HEK293 (cell line): ENCODE measurements around the gene PSMC4.

ENCODE experiments used
- CTCF ChIA-PET: fragments of 350-600 bp; formaldehyde crosslinking; extraction: SDS; loops from one replicate; lab custom pipeline; 2021; ENCODE audit warnings: antibody characterized with exemption; lab: Yijun Ruan, JAX
- POLR2A ChIA-PET: fragments of 300-600 bp; formaldehyde crosslinking; extraction: SDS; loops from one replicate; lab custom pipeline; 2020; ENCODE audit warnings: antibody characterized with exemption, inconsistent platforms; lab: Yijun Ruan, JAX
- H3K27ac ChIP-seq: fragments of 200-500 bp; sonication (Bioruptor generic); 2 replicates; pipeline ENCODE4 v1.5.1; 2014; ENCODE audit warnings: low read depth, low read length, control low read depth, inconsistent platforms; ENCODE audit errors: extremely low read depth
- H3K36me3 ChIP-seq, 2 experiments: fragments of 200-500 bp in 1 of 2; sonication (Bioruptor generic) in 1 of 2; 1 replicate in 1 of 2; 2 replicates in 1 of 2; pipeline ENCODE4 v1.5.1; 2014 to 2017; ENCODE audit warnings: inconsistent platforms in 2 of 2, low read length in 2 of 2; ENCODE audit not compliant: control insufficient read depth in 2 of 2, insufficient read depth in 1 of 2
- H3K4me1 ChIP-seq: fragments of 200-500 bp; sonication (Bioruptor generic); 2 replicates; pipeline ENCODE4 v1.5.1; 2014; ENCODE audit warnings: mild to moderate bottlenecking, low read length, inconsistent platforms; ENCODE audit not compliant: control insufficient read depth, insufficient read depth
- H3K4me3 ChIP-seq: 2 replicates; pipeline ENCODE4 v1.5.1; 2011; ENCODE audit warnings: low read depth, mild to moderate bottlenecking, control low read depth, low read length, moderate library complexity
- H3K9me3 ChIP-seq: fragments of 200-500 bp; sonication (Bioruptor generic); 2 replicates; pipeline ENCODE4 v1.5.1; 2014; ENCODE audit warnings: low read depth, low read length, inconsistent platforms; ENCODE audit not compliant: control insufficient read depth, insufficient read depth
- FEZF1 ChIP-seq: fragments of 450-650 bp; formaldehyde crosslinking; IDR thresholded peaks from 2 replicates; pipeline ENCODE4 v1.5.1; 2016; ENCODE audit warnings: missing biosample characterization, missing genetic modification characterization
- IKZF3 ChIP-seq: fragments of 450-650 bp; IDR thresholded peaks from 2 replicates; pipeline ENCODE4 v1.5.0; 2018; ENCODE audit warnings: missing biosample characterization, mild to moderate bottlenecking, missing genetic modification characterization, moderate library complexity
- MZF1 ChIP-seq: fragments of 450-650 bp; formaldehyde crosslinking; IDR thresholded peaks from 2 replicates; pipeline ENCODE4 v1.5.1; 2017; ENCODE audit warnings: missing biosample characterization, missing genetic modification characterization, borderline replicate concordance
- PBX3 ChIP-seq: sonication (generic); formaldehyde crosslinking; IDR thresholded peaks from 2 replicates; pipeline ENCODE4 v1.8.1; 2022; ENCODE audit warnings: mild to moderate bottlenecking, moderate library complexity, missing genetic modification reagents
- REPIN1 ChIP-seq: fragments of 450-650 bp; formaldehyde crosslinking; IDR thresholded peaks from 2 replicates; pipeline ENCODE4 v1.5.1; 2017; ENCODE audit warnings: missing biosample characterization, missing genetic modification characterization, low read depth
- ZNF121 ChIP-seq: fragments of 450-650 bp; formaldehyde crosslinking; IDR thresholded peaks from 2 replicates; pipeline ENCODE4 v1.5.1; 2016; ENCODE audit warnings: missing biosample characterization, missing genetic modification characterization
- ZNF175 ChIP-seq: fragments of 450-650 bp; formaldehyde crosslinking; IDR thresholded peaks from 2 replicates; pipeline ENCODE4 v1.5.1; 2016; ENCODE audit warnings: missing biosample characterization, missing genetic modification characterization
- ZNF202 ChIP-seq: fragments of 450-650 bp; formaldehyde crosslinking; IDR thresholded peaks from 2 replicates; pipeline ENCODE4 v1.5.1; 2016; ENCODE audit warnings: missing biosample characterization, missing genetic modification characterization, borderline replicate concordance
- ZNF23 ChIP-seq: fragments of 450-650 bp; formaldehyde crosslinking; IDR thresholded peaks from 2 replicates; pipeline ENCODE4 v1.5.1; 2016; ENCODE audit warnings: missing biosample characterization, missing genetic modification characterization, borderline replicate concordance
- ZNF354C ChIP-seq: fragments of 450-650 bp; formaldehyde crosslinking; IDR thresholded peaks from 2 replicates; pipeline ENCODE4 v1.5.1; 2016; ENCODE audit warnings: missing biosample characterization, missing genetic modification characterization, low read depth, borderline replicate concordance
- ZNF366 ChIP-seq: fragments of 450-650 bp; formaldehyde crosslinking; conservative IDR thresholded peaks from 2 replicates; pipeline ENCODE4 v1.5.1; 2016; ENCODE audit warnings: missing biosample characterization, missing genetic modification characterization
- ZNF426 ChIP-seq: fragments of 450-650 bp; formaldehyde crosslinking; IDR thresholded peaks from 2 replicates; pipeline ENCODE4 v1.5.1; 2017; ENCODE audit warnings: missing biosample characterization, missing genetic modification characterization, mild to moderate bottlenecking, inconsistent platforms, moderate library complexity
- ZNF473 ChIP-seq: fragments of 450-650 bp; formaldehyde crosslinking; IDR thresholded peaks from 2 replicates; pipeline ENCODE4 v1.5.1; 2017; ENCODE audit warnings: missing biosample characterization, missing genetic modification characterization
- ZNF610 ChIP-seq: fragments of 450-650 bp; formaldehyde crosslinking; IDR thresholded peaks from 2 replicates; pipeline ENCODE4 v1.5.1; 2016; ENCODE audit warnings: missing biosample characterization, missing genetic modification characterization, borderline replicate concordance
- ZNF76 ChIP-seq: fragments of 450-650 bp; formaldehyde crosslinking; IDR thresholded peaks from 2 replicates; pipeline ENCODE4; 2016; ENCODE audit warnings: low read depth, missing biosample characterization, missing genetic modification characterization, borderline replicate concordance
- ZNF785 ChIP-seq: fragments of 450-650 bp; formaldehyde crosslinking; IDR thresholded peaks from 2 replicates; pipeline ENCODE4 v1.5.1; 2016; ENCODE audit warnings: missing biosample characterization, missing genetic modification characterization
- TF ChIP-seq, protein P1 (sequence below): fragments of 450-650 bp; formaldehyde crosslinking; IDR thresholded peaks from 2 replicates; pipeline ENCODE4 v1.5.0; 2017; ENCODE audit warnings: missing biosample characterization, missing genetic modification characterization, borderline replicate concordance
- TF ChIP-seq, protein P2 (sequence below): fragments of 450-650 bp; formaldehyde crosslinking; IDR thresholded peaks from 2 replicates; pipeline ENCODE4 v1.5.1; 2016; ENCODE audit warnings: missing biosample characterization, missing genetic modification characterization, low read depth
- TF ChIP-seq, protein P3 (sequence below): fragments of 450-650 bp; formaldehyde crosslinking; IDR thresholded peaks from 2 replicates; pipeline ENCODE4 v1.5.1; 2016; ENCODE audit warnings: missing biosample characterization, missing genetic modification characterization

Gene PSMC4

GRCh38 chr19:40005691-40006272 is 34.8 kb downstream of the PSMC4 start:
- Histone ChIP-seq H3K36me3 (peaks cover 50 to 81% of the 10 kb centered on the region in 2 experiments), H3K27ac (no peak overlapping the region), H3K4me1 (no peaks in the 10 kb centered on the region), H3K9me3 (peaks cover 16% of the 10 kb centered on the region), H3K4me3 (no peak overlapping the region)
- no peak for TF ChIP-seq REPIN1 (tag by site-specific recombination)
- TF ChIP-seq ZNF202 (tag by site-specific recombination), result no peak
- TF ChIP-seq IKZF3 (tag by site-specific recombination), result no peak
- no peak for TF ChIP-seq ZNF121 (tag by site-specific recombination)
- POLR2A ChIA-PET, result no interaction called here
- CTCF ChIA-PET, result interaction anchor here (0.6 kb wide), 2 partner anchors 473 to 1641 kb away, joined by 4 read pairs; partner anchors contain the start of gene EID2B

DNA sequence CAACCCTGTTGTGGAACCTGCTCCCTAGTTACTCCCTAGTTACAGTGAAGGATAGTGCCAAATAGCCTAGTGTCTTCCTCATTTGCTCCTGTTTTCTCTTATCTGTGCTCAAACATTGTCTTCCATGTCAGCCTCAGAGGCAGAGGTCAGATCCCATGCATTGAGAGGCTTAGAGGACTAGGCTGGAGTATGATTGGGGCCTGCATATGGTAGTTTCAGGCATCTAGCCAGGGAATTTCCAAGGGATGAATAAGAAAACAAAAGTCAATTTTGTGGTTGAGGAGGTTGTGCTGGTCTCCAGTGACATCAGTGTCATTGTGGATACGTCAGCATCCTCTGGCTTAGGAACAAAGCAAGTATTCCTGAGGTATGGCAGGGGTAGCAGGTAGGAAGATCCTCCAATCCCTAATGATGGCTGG is 35.3 kb downstream of the PSMC4 start:
- Histone ChIP-seq H3K36me3 (peaks cover 48 to 83% of the 10 kb centered on the region in 2 experiments), H3K9me3 (peaks cover 16% of the 10 kb centered on the region), H3K27ac (no peak overlapping the region)
- POLR2A ChIA-PET, result no interaction called here
- TF ChIP-seq, protein P1, sequence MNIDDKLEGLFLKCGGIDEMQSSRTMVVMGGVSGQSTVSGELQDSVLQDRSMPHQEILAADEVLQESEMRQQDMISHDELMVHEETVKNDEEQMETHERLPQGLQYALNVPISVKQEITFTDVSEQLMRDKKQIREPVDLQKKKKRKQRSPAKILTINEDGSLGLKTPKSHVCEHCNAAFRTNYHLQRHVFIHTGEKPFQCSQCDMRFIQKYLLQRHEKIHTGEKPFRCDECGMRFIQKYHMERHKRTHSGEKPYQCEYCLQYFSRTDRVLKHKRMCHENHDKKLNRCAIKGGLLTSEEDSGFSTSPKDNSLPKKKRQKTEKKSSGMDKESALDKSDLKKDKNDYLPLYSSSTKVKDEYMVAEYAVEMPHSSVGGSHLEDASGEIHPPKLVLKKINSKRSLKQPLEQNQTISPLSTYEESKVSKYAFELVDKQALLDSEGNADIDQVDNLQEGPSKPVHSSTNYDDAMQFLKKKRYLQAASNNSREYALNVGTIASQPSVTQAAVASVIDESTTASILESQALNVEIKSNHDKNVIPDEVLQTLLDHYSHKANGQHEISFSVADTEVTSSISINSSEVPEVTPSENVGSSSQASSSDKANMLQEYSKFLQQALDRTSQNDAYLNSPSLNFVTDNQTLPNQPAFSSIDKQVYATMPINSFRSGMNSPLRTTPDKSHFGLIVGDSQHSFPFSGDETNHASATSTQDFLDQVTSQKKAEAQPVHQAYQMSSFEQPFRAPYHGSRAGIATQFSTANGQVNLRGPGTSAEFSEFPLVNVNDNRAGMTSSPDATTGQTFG (tag by site-specific recombination), result no peak
- TF ChIP-seq, protein P2, sequence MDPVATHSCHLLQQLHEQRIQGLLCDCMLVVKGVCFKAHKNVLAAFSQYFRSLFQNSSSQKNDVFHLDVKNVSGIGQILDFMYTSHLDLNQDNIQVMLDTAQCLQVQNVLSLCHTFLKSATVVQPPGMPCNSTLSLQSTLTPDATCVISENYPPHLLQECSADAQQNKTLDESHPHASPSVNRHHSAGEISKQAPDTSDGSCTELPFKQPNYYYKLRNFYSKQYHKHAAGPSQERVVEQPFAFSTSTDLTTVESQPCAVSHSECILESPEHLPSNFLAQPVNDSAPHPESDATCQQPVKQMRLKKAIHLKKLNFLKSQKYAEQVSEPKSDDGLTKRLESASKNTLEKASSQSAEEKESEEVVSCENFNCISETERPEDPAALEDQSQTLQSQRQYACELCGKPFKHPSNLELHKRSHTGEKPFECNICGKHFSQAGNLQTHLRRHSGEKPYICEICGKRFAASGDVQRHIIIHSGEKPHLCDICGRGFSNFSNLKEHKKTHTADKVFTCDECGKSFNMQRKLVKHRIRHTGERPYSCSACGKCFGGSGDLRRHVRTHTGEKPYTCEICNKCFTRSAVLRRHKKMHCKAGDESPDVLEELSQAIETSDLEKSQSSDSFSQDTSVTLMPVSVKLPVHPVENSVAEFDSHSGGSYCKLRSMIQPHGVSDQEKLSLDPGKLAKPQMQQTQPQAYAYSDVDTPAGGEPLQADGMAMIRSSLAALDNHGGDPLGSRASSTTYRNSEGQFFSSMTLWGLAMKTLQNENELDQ (tag by site-specific recombination), result no peak
- TF ChIP-seq ZNF426 (tag by site-specific recombination) (no peak), ZNF610 (tag by site-specific recombination) (no peak), ZNF23 (tag by site-specific recombination) (no peak; the same call in 1 of the 2 replicates), FEZF1 (tag by site-specific recombination) (no peak)
- TF ChIP-seq, protein P3, sequence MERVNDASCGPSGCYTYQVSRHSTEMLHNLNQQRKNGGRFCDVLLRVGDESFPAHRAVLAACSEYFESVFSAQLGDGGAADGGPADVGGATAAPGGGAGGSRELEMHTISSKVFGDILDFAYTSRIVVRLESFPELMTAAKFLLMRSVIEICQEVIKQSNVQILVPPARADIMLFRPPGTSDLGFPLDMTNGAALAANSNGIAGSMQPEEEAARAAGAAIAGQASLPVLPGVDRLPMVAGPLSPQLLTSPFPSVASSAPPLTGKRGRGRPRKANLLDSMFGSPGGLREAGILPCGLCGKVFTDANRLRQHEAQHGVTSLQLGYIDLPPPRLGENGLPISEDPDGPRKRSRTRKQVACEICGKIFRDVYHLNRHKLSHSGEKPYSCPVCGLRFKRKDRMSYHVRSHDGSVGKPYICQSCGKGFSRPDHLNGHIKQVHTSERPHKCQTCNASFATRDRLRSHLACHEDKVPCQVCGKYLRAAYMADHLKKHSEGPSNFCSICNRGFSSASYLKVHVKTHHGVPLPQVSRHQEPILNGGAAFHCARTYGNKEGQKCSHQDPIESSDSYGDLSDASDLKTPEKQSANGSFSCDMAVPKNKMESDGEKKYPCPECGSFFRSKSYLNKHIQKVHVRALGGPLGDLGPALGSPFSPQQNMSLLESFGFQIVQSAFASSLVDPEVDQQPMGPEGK (tag by site-specific recombination), result no peak
- TF ChIP-seq, all 188 proteins: peak for 0
- CTCF ChIA-PET, result interaction anchor here (0.6 kb wide), 1 partner anchor 1640 kb away, joined by 4 read pairs; no protein-coding TSS in a partner anchor
- Histone ChIP-seq H3K4me1 (no peaks in the 10 kb centered on the region), H3K4me3 (no peak overlapping the region)

GRCh38 chr19:40009674-40010073 is 38.7 kb downstream of the PSMC4 start:
- ChIA-PET CTCF (interaction anchor here (1.5 kb wide), 1 partner anchor 9 kb away, joined by 5 read pairs; no protein-coding TSS in a partner anchor), POLR2A (no interaction called here)
- no peak for TF ChIP-seq ZNF785 (tag by site-specific recombination)
- no peak for TF ChIP-seq ZNF366 (tag by site-specific recombination)
- no peak for TF ChIP-seq ZNF76 (tag by site-specific recombination)
- no peak for TF ChIP-seq MZF1 (tag by site-specific recombination)
- TF ChIP-seq PBX3 (CRISPR knock-in tag), result no peak
- no peak for TF ChIP-seq ZNF354C (tag by site-specific recombination)
- TF ChIP-seq ZNF473, result no peak
- no peak for TF ChIP-seq ZNF175 (tag by site-specific recombination)

More at GRCh38 chr19:40009674-40010073, 38.7 kb downstream of the PSMC4 start:
- Histone ChIP-seq H3K4me3 (no peak overlapping the region), H3K4me1 (no peaks in the 10 kb centered on the region), H3K36me3 (peaks cover 75 to 86% of the 10 kb centered on the region in 2 experiments), H3K27ac (no peak overlapping the region), H3K9me3 (peaks cover 36% of the 10 kb centered on the region)
